ENCODE measurements around the gene STEAP3.

DNA sequence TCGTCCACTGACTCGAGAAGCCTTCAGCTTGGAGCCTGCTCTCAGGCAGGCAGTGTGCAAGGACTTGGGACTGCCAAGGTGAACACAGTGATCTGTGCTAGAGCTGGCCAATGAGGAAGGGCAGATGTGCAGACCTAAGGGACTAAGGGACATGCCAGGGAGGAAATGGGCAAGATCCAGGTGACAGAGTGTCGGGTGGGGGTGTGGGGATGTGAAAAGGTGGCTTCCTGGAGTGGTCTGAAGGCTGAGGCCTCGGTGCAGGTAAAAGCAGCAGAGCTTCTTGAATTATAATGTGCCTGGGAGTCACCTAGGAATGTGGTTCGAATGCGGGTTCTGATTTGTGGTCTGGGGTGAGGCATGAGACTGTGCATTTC lies 42.0 kb downstream of the STEAP3 start:
- TF ChIP-seq, protein P1, sequence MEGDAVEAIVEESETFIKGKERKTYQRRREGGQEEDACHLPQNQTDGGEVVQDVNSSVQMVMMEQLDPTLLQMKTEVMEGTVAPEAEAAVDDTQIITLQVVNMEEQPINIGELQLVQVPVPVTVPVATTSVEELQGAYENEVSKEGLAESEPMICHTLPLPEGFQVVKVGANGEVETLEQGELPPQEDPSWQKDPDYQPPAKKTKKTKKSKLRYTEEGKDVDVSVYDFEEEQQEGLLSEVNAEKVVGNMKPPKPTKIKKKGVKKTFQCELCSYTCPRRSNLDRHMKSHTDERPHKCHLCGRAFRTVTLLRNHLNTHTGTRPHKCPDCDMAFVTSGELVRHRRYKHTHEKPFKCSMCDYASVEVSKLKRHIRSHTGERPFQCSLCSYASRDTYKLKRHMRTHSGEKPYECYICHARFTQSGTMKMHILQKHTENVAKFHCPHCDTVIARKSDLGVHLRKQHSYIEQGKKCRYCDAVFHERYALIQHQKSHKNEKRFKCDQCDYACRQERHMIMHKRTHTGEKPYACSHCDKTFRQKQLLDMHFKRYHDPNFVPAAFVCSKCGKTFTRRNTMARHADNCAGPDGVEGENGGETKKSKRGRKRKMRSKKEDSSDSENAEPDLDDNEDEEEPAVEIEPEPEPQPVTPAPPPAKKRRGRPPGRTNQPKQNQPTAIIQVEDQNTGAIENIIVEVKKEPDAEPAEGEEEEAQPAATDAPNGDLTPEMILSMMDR (IDR thresholded peaks at IDR 0.05) = no peak
- no peak for TF ChIP-seq EZH2 (IDR thresholded peaks at IDR 0.05; ENCODE audit: borderline replicate concordance, insufficient read depth, low read depth, low read length, poor library complexity, severe bottlenecking)

Data from B cell (primary cell).